Esophagus muscularis mucosa (tissue), 4 donors: ENCODE measurements around the gene ZNF234. TPM values are rescaled to one million over a fixed set of nuclear protein-coding genes. Genes with fewer than 3 reads are reported as not detected.
A peak's percentile ranks its signal among the peaks of the same experiment; 100 is the strongest.
"Not testable (repeated sequence)": the region's sequence is repeated elsewhere in the genome, so short reads cannot be mapped to it uniquely, and the experiment has no call there.

ENCODE experiments used
- DNase-seq: peaks from one replicate; pipeline ENCODE4 v3.0.0-alpha.2; 2017; ENCODE audit errors: extremely low spot score
- H3K27ac ChIP-seq, 4 donors: fragments of 200-600 bp; sonication (generic); replicated peaks in 1 of 4; 1 replicate in 3 of 4; 2 replicates in 1 of 4; pipeline ENCODE4 v1.5.1; 2016 to 2019; ENCODE audit warnings: mild to moderate bottlenecking in 1 of 4
- H3K27me3 ChIP-seq, 4 donors: fragments of 200-600 bp; sonication (generic); one replicate each; pipeline versions ENCODE4 v1.5.1 to v1.6.0; 2016 to 2019
- H3K36me3 ChIP-seq, 4 donors: fragments of 200-600 bp; sonication (generic); one replicate each; pipeline ENCODE4 v1.5.1; 2016 to 2019
- H3K4me1 ChIP-seq, 4 donors: fragments of 200-600 bp; sonication (generic); one replicate each; pipeline ENCODE4 v1.5.1; 2016 to 2019
- H3K4me3 ChIP-seq, 4 donors: fragments of 200-600 bp; sonication (generic); 1 replicate in 2 of 4; 2 replicates in 2 of 4; pipeline ENCODE4 v1.5.1; 2016 to 2019; ENCODE audit warnings: mild to moderate bottlenecking in 4 of 4, moderate library complexity in 1 of 4
- H3K9me3 ChIP-seq, 4 donors: fragments of 200-600 bp; sonication (generic); 1 replicate in 3 of 4; 2 replicates in 1 of 4; pipeline ENCODE4 v1.5.1; 2016 to 2019
- EP300 ChIP-seq: sonication (generic); formaldehyde crosslinking; IDR thresholded peaks from one replicate; pipeline ENCODE4 v1.6.1; 2017; ENCODE audit warnings: antibody characterized with exemption
- POLR2A ChIP-seq: fragments of 450-650 bp; IDR thresholded peaks from one replicate; pipeline ENCODE4 v1.6.1; 2017; ENCODE audit warnings: antibody characterized with exemption, moderate library complexity, mild to moderate bottlenecking, low read depth
- POLR2AphosphoS5 ChIP-seq, 2 donors: sonication (generic); formaldehyde crosslinking; IDR thresholded peaks; one replicate each; pipeline ENCODE4 v1.6.1; 2017; ENCODE audit warnings: antibody characterized with exemption in 2 of 2
- WGBS: methylation state at CpG from one replicate; pipeline ENCODE4 v1.1.5; 2018; 5-methylcytosine and 5-hydroxymethylcytosine counted together
- intact Hi-C: fragments of 100-400 bp; cut with DNase I; formaldehyde crosslinking; loops from one replicate; pipeline ENCODE4 v1.15.1; 2023
- total RNA-seq, 4 donors: library from RNA; depleted of rRNA; stranded (reverse); fragments of >200 nt; gene quantifications; one replicate each; pipeline versions ENCODE4 v1.1.0 to v1.2.1, GENCODE V29; 2016
- TF ChIP-seq, protein P1 (sequence below), 3 experiments: fragments of 200-600 bp in 2 of 3; fragments of 450-650 bp in 1 of 3; sonication (generic) in 2 of 3; IDR thresholded peaks; one replicate each; pipeline ENCODE4 v1.5.1; 2017 to 2019; ENCODE audit warnings: antibody characterized with exemption in 3 of 3, mild to moderate bottlenecking in 2 of 3, moderate library complexity in 1 of 3

The ZNF234 gene
- total RNA-seq, 4 donors from 2014 or later = 5.4 to 7.0 (median 5.7) TPM

DNA sequence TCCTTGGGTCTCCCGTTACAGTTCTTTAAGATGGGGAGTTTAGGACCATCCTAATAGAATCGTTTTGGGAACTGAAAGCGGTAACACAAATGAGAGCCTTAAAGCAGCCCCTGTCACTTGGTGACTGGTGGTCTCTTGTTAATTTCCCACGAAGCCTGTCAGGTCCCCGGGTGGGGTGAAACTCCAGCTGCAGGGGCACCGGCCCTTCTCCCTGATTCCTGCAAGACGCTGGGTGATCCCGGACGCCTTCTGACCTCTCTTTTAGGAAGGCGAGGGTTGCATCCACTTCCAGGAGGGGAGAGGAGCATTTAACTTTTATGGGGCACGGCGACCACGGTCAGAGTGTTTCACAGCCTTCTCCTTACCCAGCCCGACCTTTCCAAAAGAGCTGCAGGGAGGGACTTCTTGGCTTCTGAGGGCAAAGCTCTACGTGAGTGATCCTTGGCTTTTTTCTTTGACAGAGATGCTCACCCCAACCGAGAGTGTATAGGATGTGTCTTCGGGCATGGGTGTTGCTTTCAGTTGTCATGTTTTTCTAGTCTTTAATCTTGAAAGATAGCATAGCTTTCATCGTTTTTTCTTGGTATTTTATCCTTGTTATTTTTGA, 27.5 kb upstream of the ZNF234 start:
- no peak for DNase-seq
- intact Hi-C loops = loop anchor here (2.0 to 5.0 kb wide), 5 partner anchors 19 to 112 kb away; partner anchors contain the start of genes ZNF223, ZNF224, ZNF230 and ZNF284
- 7% methylated on average over 17 of the region's 18 CpGs for WGBS

DNA sequence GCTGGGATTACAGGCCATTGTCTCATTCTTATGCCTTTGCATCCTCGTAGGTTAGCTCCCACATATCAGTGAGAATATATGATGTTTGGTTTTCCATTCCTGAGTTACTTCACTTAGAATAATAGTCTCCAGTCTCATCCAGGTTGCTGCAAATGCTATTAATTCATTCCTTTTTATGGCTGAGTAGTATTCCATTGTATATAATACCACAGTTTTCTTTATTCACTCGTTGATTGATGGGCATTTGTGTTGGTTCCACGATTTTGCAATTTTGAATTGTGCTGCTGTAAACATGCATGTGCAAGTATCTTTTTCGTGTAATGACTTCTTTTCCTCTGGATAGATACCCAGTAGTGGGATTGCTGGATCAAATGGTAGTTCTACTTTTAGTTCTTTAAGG, 20.2 kb upstream of the ZNF234 start:
- intact Hi-C loops, H3K27me3 ChIP-seq, H3K4me3 ChIP-seq, H3K4me1 ChIP-seq, H3K27ac ChIP-seq, DNase-seq: not testable (repeated sequence)
- WGBS = 99% methylated on average over 4 of the region's 4 CpGs
- peaks cover 72 to 95% (median 88%) of the 10 kb centered on the region in 4 donors for H3K36me3 ChIP-seq
- peaks cover 0 to 46% (median 31%) of the 10 kb centered on the region in 4 donors for H3K9me3 ChIP-seq

More for the DNA sequence above, 27.5 kb upstream of the ZNF234 start:
- H3K4me3 ChIP-seq = peak overlapping the region; percentile 66 to 84 (median 68)
- peaks cover 11 to 29% (median 25%) of the 10 kb centered on the region in 4 donors for H3K36me3 ChIP-seq
- peaks cover 0 to 30% (median 14%) of the 10 kb centered on the region in 4 donors for H3K9me3 ChIP-seq
- H3K27ac ChIP-seq = peak overlapping the region; percentile 65 to 88 (median 78)
- H3K27me3 ChIP-seq = no peaks in the 10 kb centered on the region
- TF ChIP-seq POLR2AphosphoS5 (IDR thresholded peaks at IDR 0.05) = no peak
- TF ChIP-seq, protein P1, sequence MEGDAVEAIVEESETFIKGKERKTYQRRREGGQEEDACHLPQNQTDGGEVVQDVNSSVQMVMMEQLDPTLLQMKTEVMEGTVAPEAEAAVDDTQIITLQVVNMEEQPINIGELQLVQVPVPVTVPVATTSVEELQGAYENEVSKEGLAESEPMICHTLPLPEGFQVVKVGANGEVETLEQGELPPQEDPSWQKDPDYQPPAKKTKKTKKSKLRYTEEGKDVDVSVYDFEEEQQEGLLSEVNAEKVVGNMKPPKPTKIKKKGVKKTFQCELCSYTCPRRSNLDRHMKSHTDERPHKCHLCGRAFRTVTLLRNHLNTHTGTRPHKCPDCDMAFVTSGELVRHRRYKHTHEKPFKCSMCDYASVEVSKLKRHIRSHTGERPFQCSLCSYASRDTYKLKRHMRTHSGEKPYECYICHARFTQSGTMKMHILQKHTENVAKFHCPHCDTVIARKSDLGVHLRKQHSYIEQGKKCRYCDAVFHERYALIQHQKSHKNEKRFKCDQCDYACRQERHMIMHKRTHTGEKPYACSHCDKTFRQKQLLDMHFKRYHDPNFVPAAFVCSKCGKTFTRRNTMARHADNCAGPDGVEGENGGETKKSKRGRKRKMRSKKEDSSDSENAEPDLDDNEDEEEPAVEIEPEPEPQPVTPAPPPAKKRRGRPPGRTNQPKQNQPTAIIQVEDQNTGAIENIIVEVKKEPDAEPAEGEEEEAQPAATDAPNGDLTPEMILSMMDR (IDR thresholded peaks at IDR 0.05) = no peak
- TF ChIP-seq EP300 = no peak
- no peak for TF ChIP-seq POLR2A
- peaks cover 14 to 23% (median 20%) of the 10 kb centered on the region in 4 donors for H3K4me1 ChIP-seq

DNA sequence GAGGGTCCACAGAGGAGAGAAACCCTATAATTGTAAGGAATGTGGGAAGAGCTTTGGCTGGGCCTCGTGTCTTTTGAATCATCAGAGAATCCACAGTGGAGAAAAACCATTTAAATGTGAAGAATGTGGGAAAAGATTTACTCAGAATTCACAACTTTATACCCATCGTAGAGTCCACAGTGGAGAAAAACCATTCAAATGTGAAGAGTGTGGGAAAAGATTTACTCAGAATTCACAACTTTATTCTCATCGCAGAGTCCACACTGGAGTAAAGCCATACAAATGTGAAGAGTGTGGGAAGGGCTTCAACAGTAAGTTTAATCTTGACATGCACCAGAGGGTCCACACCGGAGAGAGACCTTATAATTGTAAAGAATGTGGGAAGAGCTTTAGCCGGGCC, 9.4 kb upstream of the ZNF234 start:
- intact Hi-C loops = no loop called here
- H3K4me3 ChIP-seq = no peak overlapping the region
- H3K9me3 ChIP-seq = peaks cover 0 to 67% (median 37%) of the 10 kb centered on the region in 4 donors
- no peak overlapping the region for H3K27ac ChIP-seq
- 96% methylated on average over 5 of the region's 5 CpGs for WGBS
- H3K27me3 ChIP-seq = no peaks in the 10 kb centered on the region
- TF ChIP-seq POLR2A = no peak
- TF ChIP-seq, protein P1 (IDR thresholded peaks at IDR 0.05) = no peak
- H3K4me1 ChIP-seq = no peaks in the 10 kb centered on the region
- no peak for DNase-seq
- H3K36me3 ChIP-seq = peaks cover 37 to 55% (median 44%) of the 10 kb centered on the region in 4 donors

DNA sequence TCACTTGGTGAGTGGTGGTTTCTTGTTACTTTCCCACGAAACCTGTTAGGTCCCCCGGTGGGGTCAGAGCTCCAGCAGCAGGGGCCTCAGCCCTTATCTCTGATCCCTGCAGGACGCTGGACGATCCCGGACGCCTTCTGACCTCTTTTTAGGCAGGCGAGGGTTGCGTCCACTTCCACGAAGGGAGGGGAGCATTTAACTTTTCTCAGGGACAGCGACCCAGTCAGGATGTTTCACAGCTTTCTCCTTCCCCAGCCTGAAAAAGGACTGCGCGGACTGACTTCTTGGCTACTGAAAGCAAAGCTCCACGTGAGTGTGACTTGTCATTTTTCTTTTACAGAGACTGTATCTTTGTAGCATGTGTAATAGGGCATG, 692 bp downstream of the ZNF234 start:
- TF ChIP-seq EP300 = no peak
- TF ChIP-seq POLR2A = no peak
- TF ChIP-seq POLR2AphosphoS5 (IDR thresholded peaks at IDR 0.05) = no peak
- TF ChIP-seq, protein P1 (IDR thresholded peaks at IDR 0.05) = no peak
- H3K4me3 ChIP-seq = peak overlapping the region; percentile 72 to 83 (median 77)
- intact Hi-C loops = no loop called here
- H3K36me3 ChIP-seq = peaks cover 11 to 32% (median 25%) of the 10 kb centered on the region in 4 donors
- no peaks in the 10 kb centered on the region for H3K9me3 ChIP-seq
- 4% methylated on average over 11 of the region's 13 CpGs for WGBS
- DNase-seq = no peak
- H3K27me3 ChIP-seq = no peaks in the 10 kb centered on the region
- H3K27ac ChIP-seq = peak overlapping the region; percentile 76 to 83 (median 82)
- H3K4me1 ChIP-seq = peaks cover 9 to 23% (median 19%) of the 10 kb centered on the region in 4 donors

DNA sequence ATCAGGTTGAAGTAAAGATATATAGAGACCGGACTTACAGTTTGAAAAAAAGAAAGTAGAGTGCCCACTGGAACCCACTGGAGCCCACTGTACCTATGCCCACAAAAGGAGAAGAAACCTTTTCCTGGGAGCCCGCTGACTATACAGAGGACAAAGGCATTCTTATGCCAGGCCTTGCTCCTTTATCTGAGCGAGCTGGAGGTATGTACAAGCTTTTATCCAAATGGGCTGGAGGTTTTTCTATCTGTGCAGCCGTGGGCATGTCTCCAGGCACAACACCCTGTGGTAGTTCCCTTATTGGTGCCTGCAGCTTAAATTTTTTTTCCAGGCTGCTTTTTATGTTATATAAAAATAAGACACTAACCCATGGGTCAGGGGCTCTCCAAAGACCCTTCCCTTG, 8.4 kb downstream of the ZNF234 start:
- TF ChIP-seq, protein P1 (IDR thresholded peaks at IDR 0.05) = no peak
- TF ChIP-seq EP300 (no peak), POLR2AphosphoS5 (IDR thresholded peaks at IDR 0.05) (no peak)
- no peak overlapping the region for H3K4me3 ChIP-seq
- DNase-seq = no peak
- peaks cover 72 to 100% (median 95%) of the 10 kb centered on the region in 4 donors for H3K36me3 ChIP-seq
- WGBS = over 99% methylated on average over 4 of the region's 4 CpGs
- no peaks in the 10 kb centered on the region for H3K27me3 ChIP-seq
- no peak overlapping the region for H3K27ac ChIP-seq
- peaks cover 0 to 52% (median 32%) of the 10 kb centered on the region in 4 donors for H3K9me3 ChIP-seq
- peaks cover 0 to 10% (median 0%) of the 10 kb centered on the region in 4 donors for H3K4me1 ChIP-seq
- intact Hi-C loops = no loop called here
